ENCODE data around the gene RGCC.
"Not testable (repeated sequence)": the region's sequence is repeated elsewhere in the genome, so short reads cannot be mapped to it uniquely, and the experiment has no call there.

Gene RGCC

GRCh38 chr13:41426047-41426446 lies 31.3 kb upstream of the RGCC start:
- Histone ChIP-seq H3K9ac (ENCODE audit: low read length) (no peak overlapping the region), H3K4ac (ENCODE audit: low read depth in 1 of 2, low read length in 2 of 2) (no peak overlapping the region), H2AK5ac (ENCODE audit: low read length, severe bottlenecking) (no peak overlapping the region), H3K4me3 (ENCODE audit: insufficient read depth in 1 of 2, low read depth in 1 of 2, low read length in 2 of 2) (no peak overlapping the region), H2BK15ac (ENCODE audit: low read depth, poor library complexity, severe bottlenecking) (no peak overlapping the region), H3K27ac (ENCODE audit: low read length, poor library complexity, severe bottlenecking) (no peak overlapping the region), H2AFZ (ENCODE audit: low read depth, low read length) (no peak overlapping the region), H3K4me1 (ENCODE audit: control insufficient read depth, insufficient read depth, low read depth, low read length) (peaks cover 5% of the 10 kb centered on the region), H4K91ac (ENCODE audit: low read length) (no peak overlapping the region), H3K36me3 (ENCODE audit: control insufficient read depth in 1 of 2, insufficient read depth in 2 of 2, low read depth in 1 of 2, low read length in 2 of 2) (no peaks in the 10 kb centered on the region), H3K4me2 (ENCODE audit: low read length, poor library complexity, severe bottlenecking) (no peak overlapping the region), H3K9me3 (ENCODE audit: control insufficient read depth, low read length) (no peaks in the 10 kb centered on the region), H2BK12ac (ENCODE audit: low read length in 2 of 2) (no peak overlapping the region), H3K18ac (ENCODE audit: low read depth in 1 of 2, low read length in 2 of 2) (no peak overlapping the region), H3K14ac (ENCODE audit: low read length in 2 of 2) (no peak overlapping the region), H2BK5ac (ENCODE audit: low read depth, low read length, poor library complexity, severe bottlenecking) (no peak overlapping the region), H2BK120ac (ENCODE audit: low read depth, low read length) (no peak overlapping the region), H3K79me1 (replicated peaks; ENCODE audit: low read length, poor library complexity, severe bottlenecking) (no peaks in the 10 kb centered on the region), H4K8ac (ENCODE audit: low read length) (no peak overlapping the region), H3K27me3 (ENCODE audit: control insufficient read depth in 1 of 2, insufficient read depth in 1 of 2, low read length in 2 of 2) (peaks cover 0 to 11% of the 10 kb centered on the region in 2 experiments), H3K23ac (ENCODE audit: low read length in 2 of 2) (no peak overlapping the region)
- DNase-seq = no peak
- 78% methylated on average over 22 of the region's 22 CpGs for WGBS

- no peak overlapping the region for H2AK5ac ChIP-seq (ENCODE audit: low read length, severe bottlenecking)
- H3K4me3 ChIP-seq (ENCODE audit: insufficient read depth in 1 of 2, low read depth in 1 of 2, low read length in 2 of 2) = peak overlapping the region; percentile 41 to 74
- no peak overlapping the region for H2AFZ ChIP-seq (ENCODE audit: low read depth, low read length)
- H3K9ac ChIP-seq (ENCODE audit: low read length) = peak overlapping the region; percentile 70
- H3K27me3 ChIP-seq (ENCODE audit: control insufficient read depth in 1 of 2, insufficient read depth in 1 of 2, low read length in 2 of 2) = peaks cover 0 to 11% of the 10 kb centered on the region in 2 experiments
- peak overlapping the region; percentile 78 for H3K4me2 ChIP-seq (ENCODE audit: low read length, poor library complexity, severe bottlenecking)
- no peak overlapping the region for H3K27ac ChIP-seq (ENCODE audit: low read length, poor library complexity, severe bottlenecking)
- H3K4me1 ChIP-seq (ENCODE audit: control insufficient read depth, insufficient read depth, low read depth, low read length) = peaks cover 5% of the 10 kb centered on the region
- H2BK15ac ChIP-seq (ENCODE audit: low read depth, poor library complexity, severe bottlenecking) = no peak overlapping the region
- no peak overlapping the region for H3K23ac ChIP-seq (ENCODE audit: low read length in 2 of 2)
- H4K8ac ChIP-seq (ENCODE audit: low read length) = no peak overlapping the region
- no peak overlapping the region for H3K14ac ChIP-seq (ENCODE audit: low read length in 2 of 2)
- H2BK5ac ChIP-seq (ENCODE audit: low read depth, low read length, poor library complexity, severe bottlenecking) = no peak overlapping the region
- H2BK120ac ChIP-seq (ENCODE audit: low read depth, low read length) = no peak overlapping the region
- no peak overlapping the region for H2BK12ac ChIP-seq (ENCODE audit: low read length in 2 of 2)
- WGBS = 22% methylated on average over 17 of the region's 17 CpGs
- H3K18ac ChIP-seq (ENCODE audit: low read depth in 1 of 2, low read length in 2 of 2) = no peak overlapping the region
- H3K4ac ChIP-seq (ENCODE audit: low read depth in 1 of 2, low read length in 2 of 2) = no peak overlapping the region
- H3K36me3 ChIP-seq (ENCODE audit: control insufficient read depth in 1 of 2, insufficient read depth in 2 of 2, low read depth in 1 of 2, low read length in 2 of 2) = no peaks in the 10 kb centered on the region
- H4K91ac ChIP-seq (ENCODE audit: low read length) = no peak overlapping the region
- no peak for DNase-seq
- no peaks in the 10 kb centered on the region for H3K9me3 ChIP-seq (ENCODE audit: control insufficient read depth, low read length)
- no peaks in the 10 kb centered on the region for H3K79me1 ChIP-seq (replicated peaks; ENCODE audit: low read length, poor library complexity, severe bottlenecking)
Observed at GRCh38 chr13:41427666-41428065, 29.7 kb upstream of the RGCC start.

GRCh38 chr13:41428155-41428554 lies 29.2 kb upstream of the RGCC start:
- Histone ChIP-seq H3K18ac (ENCODE audit: low read depth in 1 of 2, low read length in 2 of 2) (no peak overlapping the region), H3K27me3 (ENCODE audit: control insufficient read depth in 1 of 2, insufficient read depth in 1 of 2, low read length in 2 of 2) (peaks cover 0 to 11% of the 10 kb centered on the region in 2 experiments), H3K36me3 (ENCODE audit: control insufficient read depth in 1 of 2, insufficient read depth in 2 of 2, low read depth in 1 of 2, low read length in 2 of 2) (no peaks in the 10 kb centered on the region), H3K14ac (ENCODE audit: low read length in 2 of 2) (no peak overlapping the region), H2BK120ac (ENCODE audit: low read depth, low read length) (no peak overlapping the region), H3K4me1 (ENCODE audit: control insufficient read depth, insufficient read depth, low read depth, low read length) (peaks cover 5% of the 10 kb centered on the region), H3K4me3 (ENCODE audit: insufficient read depth in 1 of 2, low read depth in 1 of 2, low read length in 2 of 2) (peak overlapping the region; percentile 41 to 74), H3K23ac (ENCODE audit: low read length in 2 of 2) (no peak overlapping the region), H3K4me2 (ENCODE audit: low read length, poor library complexity, severe bottlenecking) (peak overlapping the region; percentile 78), H3K27ac (ENCODE audit: low read length, poor library complexity, severe bottlenecking) (no peak overlapping the region), H3K4ac (ENCODE audit: low read depth in 1 of 2, low read length in 2 of 2) (no peak overlapping the region), H2BK15ac (ENCODE audit: low read depth, poor library complexity, severe bottlenecking) (no peak overlapping the region), H3K9me3 (ENCODE audit: control insufficient read depth, low read length) (no peaks in the 10 kb centered on the region), H3K9ac (ENCODE audit: low read length) (peak overlapping the region; percentile 70), H4K8ac (ENCODE audit: low read length) (no peak overlapping the region), H2AFZ (ENCODE audit: low read depth, low read length) (peak overlapping the region; percentile 53), H2BK12ac (ENCODE audit: low read length in 2 of 2) (peak overlapping the region in 1 of 2 experiments; percentile 39), H2BK5ac (ENCODE audit: low read depth, low read length, poor library complexity, severe bottlenecking) (no peak overlapping the region), H4K91ac (ENCODE audit: low read length) (no peak overlapping the region), H2AK5ac (ENCODE audit: low read length, severe bottlenecking) (no peak overlapping the region), H3K79me1 (replicated peaks; ENCODE audit: low read length, poor library complexity, severe bottlenecking) (no peaks in the 10 kb centered on the region)
- DNase-seq = no peak
- WGBS = 4% methylated on average over 30 of the region's 32 CpGs

- not testable (repeated sequence) for H3K36me3 ChIP-seq (ENCODE audit: control insufficient read depth in 1 of 2, insufficient read depth in 2 of 2, low read depth in 1 of 2, low read length in 2 of 2); H2AFZ ChIP-seq (ENCODE audit: low read depth, low read length); H3K4me3 ChIP-seq (ENCODE audit: insufficient read depth in 1 of 2, low read depth in 1 of 2, low read length in 2 of 2); H3K23ac ChIP-seq (ENCODE audit: low read length in 2 of 2); H2BK5ac ChIP-seq (ENCODE audit: low read depth, low read length, poor library complexity, severe bottlenecking); H4K91ac ChIP-seq (ENCODE audit: low read length); H3K4me1 ChIP-seq (ENCODE audit: control insufficient read depth, insufficient read depth, low read depth, low read length); H3K4ac ChIP-seq (ENCODE audit: low read depth in 1 of 2, low read length in 2 of 2); H3K4me2 ChIP-seq (ENCODE audit: low read length, poor library complexity, severe bottlenecking); H3K27me3 ChIP-seq (ENCODE audit: control insufficient read depth in 1 of 2, insufficient read depth in 1 of 2, low read length in 2 of 2); H3K9me3 ChIP-seq (ENCODE audit: control insufficient read depth, low read length); H2AK5ac ChIP-seq (ENCODE audit: low read length, severe bottlenecking); H3K14ac ChIP-seq (ENCODE audit: low read length in 2 of 2); H3K27ac ChIP-seq (ENCODE audit: low read length, poor library complexity, severe bottlenecking); H4K8ac ChIP-seq (ENCODE audit: low read length); H3K9ac ChIP-seq (ENCODE audit: low read length); H3K79me1 ChIP-seq (replicated peaks; ENCODE audit: low read length, poor library complexity, severe bottlenecking); H2BK120ac ChIP-seq (ENCODE audit: low read depth, low read length); H3K18ac ChIP-seq (ENCODE audit: low read depth in 1 of 2, low read length in 2 of 2); H2BK15ac ChIP-seq (ENCODE audit: low read depth, poor library complexity, severe bottlenecking); H2BK12ac ChIP-seq (ENCODE audit: low read length in 2 of 2); DNase-seq
- 84% methylated on average over 6 of the region's 6 CpGs for WGBS
Observed at GRCh38 chr13:41434030-41434429, 23.3 kb upstream of the RGCC start.

Measured in mesenchymal stem cell (in vitro differentiated cells and primary cell).